ENCODE data around the gene NQO2.
"Not testable (repeated sequence)": the region's sequence is repeated elsewhere in the genome, so short reads cannot be mapped to it uniquely, and the experiment has no call there.

The NQO2 gene

DNA sequence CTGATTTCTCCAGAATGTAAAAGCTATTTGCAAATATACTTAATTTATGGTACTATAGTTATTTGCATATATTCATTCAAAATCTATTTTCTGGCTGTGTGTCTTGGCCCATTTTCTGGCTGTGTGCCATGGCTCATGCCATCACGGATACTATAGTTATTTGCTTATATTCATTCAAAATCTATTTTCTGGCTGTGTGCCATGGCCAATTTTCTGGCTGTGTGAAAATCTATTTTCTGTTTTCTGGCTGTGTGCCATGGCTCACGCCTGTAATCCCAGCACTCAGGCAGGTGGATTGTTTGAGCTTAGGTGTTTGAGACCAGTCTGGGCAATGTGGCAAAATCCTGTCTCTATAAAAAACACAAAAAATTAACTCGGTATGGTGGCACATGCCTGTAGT is 39.7 kb downstream of the NQO2 start:
- no peak for DNase-seq (ENCODE audit: low spot score)

DNA sequence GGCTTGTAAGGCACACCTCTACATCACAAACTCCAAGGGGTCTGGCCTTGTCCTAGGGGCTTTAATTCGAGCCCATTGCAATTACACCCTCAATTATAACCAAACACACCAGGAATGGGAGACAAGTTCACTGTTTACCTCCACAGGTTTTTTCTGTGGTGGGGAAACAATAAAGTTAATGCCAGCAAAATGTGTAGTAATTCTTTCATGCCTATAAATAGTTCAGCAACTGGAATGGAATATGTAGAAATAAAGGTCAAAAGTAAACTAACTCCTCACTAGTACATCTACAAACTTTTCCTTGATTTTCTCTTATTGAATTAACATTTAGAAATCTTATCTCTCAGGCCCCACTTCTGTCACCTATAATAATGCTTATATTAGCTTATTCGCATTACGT is 41.5 kb downstream of the NQO2 start:
- no peak for DNase-seq (ENCODE audit: low spot score)

DNA sequence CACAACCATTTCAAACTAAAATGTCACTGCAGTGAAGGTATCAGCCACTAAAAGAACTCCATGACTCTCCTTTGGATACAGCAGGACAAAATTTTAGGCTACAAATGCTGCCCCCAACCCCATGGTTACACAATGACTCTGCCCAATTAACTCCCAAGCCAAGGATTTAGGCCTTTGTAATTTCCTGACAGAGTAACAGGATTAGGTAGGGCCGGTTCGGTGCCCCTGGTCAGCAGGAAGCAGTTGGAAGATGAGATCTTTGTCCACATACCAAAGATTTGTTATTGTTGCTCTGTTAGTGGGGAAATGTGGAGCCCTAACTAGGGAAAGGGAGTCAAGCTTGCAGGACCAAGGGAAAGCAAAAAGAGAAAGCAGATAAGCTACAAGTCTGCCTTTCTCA is 41.9 kb downstream of the NQO2 start:
- DNase-seq (ENCODE audit: low spot score), result no peak

DNA sequence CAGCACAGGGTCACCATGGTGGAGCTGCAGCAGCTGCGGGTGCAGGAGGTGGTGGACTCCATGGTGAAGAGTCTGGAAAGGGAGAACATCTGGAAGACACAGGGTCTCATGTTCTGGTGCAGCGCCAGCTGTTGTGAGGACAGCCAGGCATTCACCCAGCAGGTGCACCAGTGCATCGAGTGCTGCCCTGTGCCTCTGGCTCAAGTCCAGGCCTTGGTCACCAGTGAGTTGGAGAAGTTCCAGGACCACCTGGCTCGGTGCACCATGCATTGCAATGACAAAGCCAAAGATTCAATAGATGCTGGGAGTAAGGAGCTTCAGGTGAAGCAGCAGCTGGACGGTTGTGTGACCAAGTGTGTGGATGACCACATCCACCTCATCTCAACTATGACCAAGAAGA is 45.7 kb downstream of the NQO2 start:
- DNase-seq (ENCODE audit: low spot score), result no peak

DNA sequence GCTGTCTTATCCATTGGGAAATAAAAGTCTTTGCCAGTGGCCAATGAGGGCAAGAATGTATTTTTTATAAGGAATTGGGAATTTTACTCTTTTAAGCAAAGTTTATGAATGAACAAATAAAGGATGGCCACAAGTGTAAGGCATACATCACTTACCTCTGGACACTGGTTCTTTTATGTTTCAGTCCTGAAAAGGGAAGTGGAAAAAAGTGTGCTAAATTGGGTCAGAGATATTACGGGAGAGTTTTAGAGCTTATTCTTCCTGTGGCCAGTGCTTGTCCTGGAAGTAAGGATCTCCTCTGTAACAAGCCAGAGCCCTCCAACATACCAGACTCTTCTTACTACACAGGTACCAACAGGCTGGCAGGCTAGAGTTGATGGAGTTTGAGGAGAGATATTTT is 46.1 kb downstream of the NQO2 start:
- no peak for DNase-seq (ENCODE audit: low spot score)

DNA sequence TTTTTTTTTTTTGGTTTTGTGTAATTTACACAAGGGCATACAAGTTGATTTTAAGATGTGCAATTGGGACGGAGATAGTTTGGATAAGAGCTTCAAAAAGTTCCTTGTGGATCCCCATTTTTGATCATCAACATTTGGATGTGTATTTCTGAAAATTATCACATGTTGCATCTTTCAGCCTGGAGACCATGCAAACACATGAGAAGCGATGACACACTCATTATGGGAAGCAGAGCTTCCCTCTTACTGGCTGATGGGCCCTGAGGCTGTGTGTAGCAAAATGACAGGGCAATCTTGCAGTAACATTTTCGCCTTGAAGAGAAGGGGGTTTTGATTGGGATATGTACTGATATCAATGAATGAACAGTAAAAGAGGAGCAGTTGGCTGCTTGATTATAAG is 46.6 kb downstream of the NQO2 start:
- DNase-seq (ENCODE audit: low spot score), result no peak

DNA sequence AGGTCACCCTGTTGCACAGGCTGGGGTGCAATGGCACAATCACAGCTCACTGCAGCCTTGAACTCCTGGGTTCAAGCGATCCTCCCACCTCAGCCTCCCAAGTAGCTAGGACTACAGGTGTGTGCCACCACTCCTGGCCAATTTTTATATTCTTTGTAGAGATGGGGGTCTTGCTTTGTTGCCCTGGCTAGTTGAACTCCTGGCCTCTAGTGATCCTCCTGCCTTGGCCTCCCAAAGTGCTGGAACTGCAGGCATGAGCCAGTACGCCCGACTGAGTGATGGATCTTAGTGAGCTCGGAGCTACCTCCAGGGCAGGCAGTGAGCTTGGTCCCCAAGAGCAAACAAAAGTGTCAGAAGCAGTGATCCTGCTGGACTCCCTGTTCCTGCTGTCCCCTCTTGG is 48.3 kb downstream of the NQO2 start:
- not testable (repeated sequence) for DNase-seq (ENCODE audit: low spot score)

DNA sequence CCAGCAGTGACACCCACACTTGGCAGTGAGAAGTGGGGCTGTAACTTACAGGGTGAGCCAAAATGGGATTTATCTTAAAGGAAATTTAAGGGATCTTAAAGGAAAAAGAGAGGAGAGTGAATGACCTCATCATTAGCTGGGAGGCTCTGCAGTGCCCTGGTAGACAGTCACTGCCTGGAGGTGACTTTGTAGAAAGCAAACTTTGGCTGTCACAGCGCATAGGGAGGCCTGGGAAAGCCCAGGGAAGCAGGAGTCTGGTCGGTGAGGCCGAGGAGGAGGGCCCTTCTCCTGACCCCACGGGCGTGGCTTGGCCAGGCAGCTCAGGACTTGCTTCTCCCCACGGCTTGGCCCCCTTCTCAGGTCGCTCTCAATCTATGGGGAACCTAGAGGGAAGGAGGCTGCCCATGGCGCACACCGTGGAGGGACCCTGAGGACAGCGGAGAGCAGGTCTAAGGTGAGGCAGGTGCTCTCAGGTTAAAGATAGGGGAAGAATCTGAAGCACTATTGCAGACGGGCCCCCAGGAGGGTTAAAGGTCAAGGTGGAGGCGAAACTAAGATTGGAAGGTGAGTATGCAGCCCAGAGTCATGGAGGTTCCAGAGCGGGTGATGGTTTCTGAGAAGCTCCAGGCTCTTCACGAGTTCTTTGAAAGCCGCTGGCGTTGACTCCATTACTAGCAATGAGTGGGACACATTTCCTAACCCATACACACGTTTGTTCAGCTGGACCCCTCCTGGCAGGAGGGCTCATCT is 53.0 kb downstream of the NQO2 start:
- DNase-seq (ENCODE audit: low spot score), result peak; percentile 25

DNA sequence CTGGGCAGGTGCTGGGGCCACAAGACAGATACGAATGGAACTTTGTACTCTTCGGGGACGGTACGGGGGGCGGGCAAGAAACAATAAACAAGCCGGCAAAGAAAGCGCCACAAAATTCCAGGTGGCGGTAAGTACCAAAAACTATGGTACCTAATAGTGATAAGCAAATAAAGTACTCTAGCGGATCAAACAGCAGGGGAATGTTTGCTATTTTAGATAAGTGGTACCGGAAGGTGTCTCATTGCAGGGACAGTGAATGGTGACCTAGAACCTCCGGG is 53.5 kb downstream of the NQO2 start:
- no peak for DNase-seq (ENCODE audit: low spot score)

DNA sequence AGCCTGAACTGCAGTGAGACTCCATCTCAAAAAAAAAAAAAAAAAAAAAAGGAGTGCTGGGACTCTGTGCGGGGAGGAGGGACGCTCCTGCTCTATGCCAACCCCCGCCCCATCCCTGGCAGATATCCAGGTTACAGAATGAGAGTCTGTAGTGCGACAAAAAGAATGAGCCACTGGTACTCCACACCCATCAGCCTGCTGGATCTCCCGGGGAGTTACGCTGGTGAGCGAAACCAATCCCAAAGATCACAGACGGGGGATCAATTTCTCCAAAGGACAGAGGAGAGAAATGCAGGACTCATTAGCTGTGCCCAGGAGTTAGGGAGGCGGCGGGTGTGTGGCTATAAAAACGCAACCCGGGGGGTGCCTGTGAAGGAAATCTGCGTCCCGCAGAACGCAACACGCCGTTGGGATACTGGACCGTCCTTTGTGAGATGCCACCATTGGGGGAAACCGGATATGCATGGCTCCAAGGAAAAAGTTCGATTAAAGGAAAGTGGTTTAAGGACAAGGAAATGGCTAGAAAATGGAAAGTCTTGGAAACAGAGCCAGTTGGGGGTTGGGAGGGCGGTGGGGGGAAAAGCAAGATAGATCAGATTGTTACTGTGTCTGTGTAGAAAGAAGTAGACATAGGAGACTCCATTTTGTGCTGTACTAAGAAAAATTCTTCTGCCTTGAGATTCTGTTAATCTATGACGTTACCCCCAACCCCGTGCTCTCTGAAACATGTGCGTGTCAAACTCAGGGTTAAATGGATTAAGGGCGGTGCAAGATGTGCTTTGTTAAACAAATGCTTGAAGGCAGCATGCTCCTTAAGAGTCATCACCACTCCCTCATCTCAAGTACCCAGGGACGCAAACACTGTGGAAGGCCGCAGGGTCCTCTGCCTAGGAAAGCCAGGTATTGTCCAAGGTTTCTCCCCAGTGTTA is 54.8 kb downstream of the NQO2 start:
- not testable (repeated sequence) for DNase-seq (ENCODE audit: low spot score)

DNA sequence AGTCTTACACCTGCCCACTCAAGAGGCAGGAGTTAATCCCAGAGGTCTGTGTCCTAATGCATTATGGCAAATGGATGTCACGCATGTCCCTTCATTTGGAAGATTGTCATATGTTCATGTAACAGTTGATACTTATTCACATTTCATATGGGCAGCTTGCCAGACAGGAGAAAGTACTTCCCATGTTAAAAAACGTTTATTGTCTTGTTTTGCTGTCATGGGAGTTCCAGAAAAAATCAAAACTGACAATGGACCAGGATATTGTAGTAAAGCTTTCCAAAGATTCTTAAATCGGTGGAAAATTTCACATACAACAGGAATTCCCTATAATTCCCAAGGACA is 55.4 kb downstream of the NQO2 start:
- not testable (repeated sequence) for DNase-seq (ENCODE audit: low spot score)

DNA sequence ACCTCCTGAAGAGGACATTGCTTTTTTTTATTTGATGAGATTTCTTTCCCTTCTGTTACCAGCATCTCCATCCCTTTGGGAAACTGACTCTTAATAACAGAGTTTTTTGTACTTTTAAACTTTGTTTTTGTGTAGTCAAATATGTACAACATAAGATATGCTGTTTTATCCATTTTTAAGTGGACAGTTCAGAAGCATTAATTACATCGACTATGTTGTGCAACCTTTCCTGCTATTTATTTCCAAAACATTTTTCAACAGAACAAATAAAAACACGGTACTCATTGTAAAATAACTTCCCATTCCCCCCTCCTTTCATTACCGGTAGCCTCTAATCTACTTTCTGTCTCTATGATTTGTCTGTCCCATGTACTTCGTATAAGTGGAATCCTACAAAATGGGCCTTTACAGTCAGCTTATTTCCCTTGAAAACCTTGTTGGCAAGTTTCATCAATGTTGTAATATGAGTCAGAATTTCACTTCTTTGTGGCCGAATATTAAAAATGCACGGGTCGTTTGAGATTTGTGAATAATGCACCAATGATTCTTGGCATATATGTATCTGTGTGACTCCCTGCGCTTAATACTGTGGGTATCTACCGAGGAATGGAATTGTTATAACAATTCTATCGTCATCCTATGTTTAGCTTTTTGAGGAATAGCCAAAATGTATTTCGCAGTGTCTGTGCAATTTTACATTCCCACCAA is 57.5 kb downstream of the NQO2 start:
- DNase-seq (ENCODE audit: low spot score), result no peak

DNA sequence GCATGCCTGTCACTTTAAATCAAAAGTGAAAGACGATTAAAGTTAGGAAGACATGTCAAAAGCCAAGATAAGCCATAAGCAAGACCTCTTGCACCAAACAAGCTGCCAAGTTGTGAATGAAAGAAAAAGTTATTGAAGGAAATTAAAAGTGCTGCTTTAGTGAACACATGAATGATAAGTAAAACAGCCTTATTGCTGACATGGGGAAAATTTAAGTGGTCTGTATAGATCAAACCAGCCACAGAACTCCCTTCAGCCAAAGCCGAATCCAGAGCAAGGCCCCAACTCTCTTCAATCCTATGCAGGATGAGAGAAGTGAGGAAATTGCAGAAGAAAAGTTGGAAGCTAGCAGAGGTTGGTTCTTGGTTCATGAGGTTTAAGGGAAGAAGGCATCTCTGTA is 59.3 kb downstream of the NQO2 start:
- DNase-seq (ENCODE audit: low spot score), result no peak

DNA sequence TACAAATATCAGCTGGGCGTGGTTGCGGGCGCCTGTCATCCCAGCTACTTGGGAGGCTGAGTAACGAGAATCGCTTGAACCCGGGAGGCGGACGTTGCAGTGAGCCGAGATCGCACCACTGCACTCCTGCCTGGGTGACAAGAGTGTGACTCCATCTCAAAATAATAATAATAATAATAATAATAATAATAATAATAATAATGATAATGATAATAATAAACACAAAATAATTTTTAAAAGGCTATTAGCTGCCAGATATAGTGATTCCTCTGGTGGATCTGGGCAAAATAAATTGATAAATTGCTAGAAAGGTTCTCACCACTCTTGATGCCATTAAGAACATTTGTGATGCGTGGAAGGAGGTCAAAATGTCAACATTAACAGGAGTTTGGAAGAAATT is 60.4 kb downstream of the NQO2 start:
- DNase-seq (ENCODE audit: low spot score), result not testable (repeated sequence)

DNA sequence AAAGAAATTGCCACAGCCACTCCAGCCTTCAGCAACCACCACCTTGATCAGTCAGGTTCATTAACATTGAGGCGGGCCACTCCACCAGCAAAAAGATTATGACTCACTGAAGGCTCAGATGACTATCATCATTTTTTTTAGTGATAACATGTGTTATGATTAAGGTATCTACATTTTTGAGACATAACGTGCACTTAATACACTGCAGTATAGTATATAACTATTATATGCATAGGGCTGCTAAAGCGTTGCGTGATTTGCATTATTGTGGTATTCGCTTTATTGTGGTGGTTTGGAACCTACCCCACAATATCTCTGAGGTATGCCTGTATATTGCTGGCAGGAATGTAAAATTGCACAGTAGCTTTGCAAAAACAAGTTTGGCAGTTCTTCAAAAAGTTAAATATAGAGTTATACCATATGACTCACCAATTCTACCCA is 61.8 kb downstream of the NQO2 start:
- peak; percentile 48 for DNase-seq (ENCODE audit: low spot score)

DNA sequence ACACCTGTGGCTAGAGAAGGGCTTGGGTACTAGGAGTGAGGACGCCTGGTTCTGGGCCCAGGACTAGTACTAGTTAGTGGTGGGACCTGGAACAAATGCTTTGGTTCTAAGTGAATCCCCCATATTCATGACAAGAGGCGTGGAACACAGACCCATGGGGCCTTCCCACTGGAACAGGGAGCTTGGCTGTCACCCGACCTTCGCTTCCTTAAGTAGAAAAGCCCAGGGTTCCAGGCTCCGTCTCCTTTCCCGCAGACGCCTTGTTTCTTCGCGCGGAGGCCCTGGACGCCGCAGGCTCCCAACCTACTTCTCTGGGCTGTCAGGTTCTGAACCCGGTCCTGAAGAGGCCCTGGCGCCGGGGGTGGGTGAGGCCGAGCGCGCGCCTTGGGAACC is 63.6 kb downstream of the NQO2 start:
- not testable (repeated sequence) for DNase-seq (ENCODE audit: low spot score)

DNA sequence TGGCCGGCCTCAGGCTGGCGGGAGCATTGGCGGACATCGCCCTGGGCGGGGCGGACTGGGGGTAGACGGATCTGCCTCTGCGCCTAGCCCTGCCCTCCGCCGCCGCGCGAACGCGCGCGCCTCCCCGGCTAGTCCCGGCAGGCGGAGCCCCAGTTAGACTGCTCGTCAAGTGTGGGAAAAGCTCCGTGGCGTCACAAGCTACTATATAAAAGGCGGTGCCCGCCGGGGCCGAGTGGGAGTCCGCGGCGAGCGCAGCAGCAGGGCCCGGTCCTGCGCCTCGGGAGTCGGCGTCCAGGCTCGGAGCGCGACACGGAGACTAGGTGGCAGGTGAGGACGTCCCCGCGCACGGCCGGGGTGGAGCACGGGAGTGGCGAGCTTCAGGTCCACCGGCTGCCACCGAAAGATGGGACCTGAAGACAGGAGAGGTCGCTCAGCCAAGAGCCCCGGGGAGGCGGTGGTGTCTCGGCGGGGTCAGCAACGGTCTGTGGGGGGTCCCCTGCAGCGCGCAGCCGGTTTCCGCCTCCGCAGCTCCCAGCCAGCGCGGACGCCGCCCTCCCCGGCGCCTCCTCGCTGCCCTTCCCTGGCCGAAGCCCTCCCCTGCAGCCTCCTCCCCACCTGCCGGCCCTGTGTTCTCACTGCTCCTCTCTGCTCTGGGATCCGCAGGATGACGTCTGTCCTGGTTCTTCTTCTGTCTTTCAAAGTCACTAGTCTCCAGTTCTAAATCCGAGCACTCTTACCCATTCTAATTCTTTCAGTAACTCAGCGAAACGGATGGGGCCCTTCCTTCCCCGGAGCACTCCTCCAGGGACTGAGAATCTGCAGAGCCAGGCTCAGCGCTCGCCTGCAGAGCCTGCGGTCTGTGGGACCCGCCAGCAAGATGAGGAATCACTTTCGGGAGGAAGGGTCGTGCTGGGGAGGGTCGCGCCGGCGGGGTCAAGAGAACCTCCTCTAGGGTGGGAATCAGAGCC is 64.3 kb downstream of the NQO2 start:
- DNase-seq (ENCODE audit: low spot score), result peak; percentile 94

DNA sequence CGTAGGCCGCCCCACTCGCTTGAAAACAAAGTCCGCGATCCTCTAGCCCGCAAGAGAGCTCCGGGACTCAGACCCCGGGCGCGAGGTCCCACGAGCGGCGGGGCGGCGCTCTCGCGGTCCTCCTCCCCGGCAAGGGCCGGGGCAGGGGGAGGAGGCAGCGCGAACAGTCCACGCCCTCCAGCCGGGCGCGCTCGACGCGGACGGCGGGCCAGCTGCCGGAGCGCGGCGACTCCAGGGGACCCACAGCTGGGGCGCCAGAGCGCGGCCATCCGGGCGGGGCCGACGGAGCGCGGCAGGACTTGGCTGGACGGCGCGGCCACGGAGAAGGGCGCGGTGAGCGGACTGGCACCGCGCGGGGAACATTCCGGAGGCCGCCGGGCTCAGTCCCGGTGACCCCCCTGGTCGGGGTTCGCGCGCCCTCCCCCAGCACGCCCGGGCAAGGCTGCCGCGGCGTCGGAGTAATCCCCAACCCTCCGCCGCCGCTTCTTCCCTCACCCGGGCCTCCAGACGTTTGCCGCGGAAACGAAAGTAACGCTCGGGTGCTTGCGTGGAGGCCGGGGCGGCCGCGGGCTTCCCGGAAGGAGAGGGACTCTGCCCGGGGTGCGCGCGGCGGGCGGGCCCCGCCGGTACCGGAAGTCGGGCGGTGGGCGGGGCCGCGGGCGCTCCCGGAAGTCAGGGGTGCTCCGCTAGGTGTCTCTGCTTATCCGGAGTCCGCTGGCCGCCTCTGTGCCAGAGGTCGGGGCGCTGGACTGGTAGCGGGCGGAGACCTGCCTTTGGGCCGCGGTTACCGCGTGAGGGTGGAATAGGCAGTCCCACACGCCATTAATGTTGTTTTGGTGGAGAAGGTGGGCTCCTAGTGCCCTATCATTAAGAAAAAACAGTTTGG is 68.9 kb downstream of the NQO2 start, which contains the start of gene RIPK1:
Gene RIPK1, plus strand, starts transcription at position 166 of the 886 bp plus-strand sequence. CDS start 8,330 bp downstream, outside the sequence.
- DNase-seq (ENCODE audit: low spot score), result peak; percentile 93
